ENCODE measurements around the gene GBF1. TPM values are rescaled to one million over a fixed set of nuclear protein-coding genes. Genes with fewer than 3 reads are reported as not detected.
A peak's percentile ranks its signal among the peaks of the same experiment; 100 is the strongest.

GBF1 gene
- total and polyA plus RNA-seq, 2 donors (not counting 1 experiment from before 2014, with no cell fraction given) = 20.8 to 39.3 TPM

- Mint-ChIP-seq H3K9me3 (ENCODE audit: insufficient read depth) (no peaks in the 10 kb centered on the region), H3K27me3 (peaks cover 19% of the 10 kb centered on the region), H3K4me3 (peak overlapping the region; percentile 94), H3K27ac (peak overlapping the region; percentile 38), H3K4me1 (peaks cover 53% of the 10 kb centered on the region)
- Histone ChIP-seq H3K4me1 (ENCODE audit: control insufficient read depth in 2 of 2, insufficient read depth in 2 of 2, low read length in 2 of 2) (peaks cover 45% of the 10 kb centered on the region in 2 donors), H3K9ac (ENCODE audit: low read length) (peak overlapping the region; percentile 86), H3K27ac (ENCODE audit: low read length in 2 of 2) (peak overlapping the region; percentile 86 to 90), H3K9me3 (ENCODE audit: control extremely low read depth in 1 of 3, control insufficient read depth in 2 of 3, insufficient read depth in 1 of 3, low read length in 2 of 3) (peaks cover 0 to 8% (median 0%) of the 10 kb centered on the region in 3 donors), H3K27me3 (replicated peaks in 1 of 4; ENCODE audit: control extremely low read depth in 1 of 4, control insufficient read depth in 3 of 4, insufficient read depth in 4 of 4, low read length in 3 of 4) (peaks cover 0 to 25% (median 21%) of the 10 kb centered on the region in 4 experiments), H3K4me3 (ENCODE audit: control extremely low read depth in 1 of 5, extremely low read depth in 1 of 5, insufficient read depth in 1 of 5, low read depth in 2 of 5, low read length in 4 of 5) (peak overlapping the region; percentile 80 to 99 (median 98)), H3K36me3 (replicated peaks in 1 of 2; ENCODE audit: control extremely low read depth in 1 of 2, control insufficient read depth in 1 of 2, extremely low read depth in 1 of 2, insufficient read depth in 2 of 2, low read length in 1 of 2) (peaks cover 0 to 6% of the 10 kb centered on the region in 2 experiments), H4K20me1 (ENCODE audit: control insufficient read depth, insufficient read depth, low read length, poor library complexity, severe bottlenecking) (peaks cover 46% of the 10 kb centered on the region), H3K4me2 (replicated peaks; ENCODE audit: low read depth, low read length, poor library complexity, severe bottlenecking) (peak overlapping the region; percentile 82), H3K79me2 (ENCODE audit: control insufficient read depth, insufficient read depth, low read length) (peaks cover 62% of the 10 kb centered on the region), H2AFZ (ENCODE audit: insufficient read depth, low read depth, low read length, poor library complexity, severe bottlenecking) (peak overlapping the region; percentile 91)
- ChIA-PET CTCF (interaction anchor here (1.2 to 4.5 kb wide), 3 partner anchors 15 to 338 kb away, joined by 4 to 46 read pairs (median 6); no protein-coding TSS in a partner anchor), POLR2A (interaction anchor here (0.5 to 1.3 kb wide), 4 partner anchors 15 to 216 kb away, joined by 3 to 16 read pairs (median 6); no protein-coding TSS in a partner anchor)
- intact Hi-C loops (cut with micrococcal nuclease) = loop anchor here (1.0 to 10.0 kb wide), 11 partner anchors 17 to 891 kb away; partner anchors contain the start of genes ARL3, BTRC, CUEDC2 and HPS6
- ATAC-seq (ENCODE audit: low read depth) = no peak
- DNase-seq = no peak
- no CpG with 5 or more reads among the region's 4 CpGs for WGBS (ENCODE audit: insufficient coverage)
- no peak for TF ChIP-seq EZH2 (IDR thresholded peaks at IDR 0.05; ENCODE audit: borderline replicate concordance, insufficient read depth, low read depth, low read length, poor library complexity, severe bottlenecking)
- no peak for TF ChIP-seq CTCF (IDR thresholded peaks at IDR 0.05)
These were observed 560 bp downstream of the GBF1 start for GRCh38 chr10:102245932-102246251.

- TF ChIP-seq EZH2 (IDR thresholded peaks at IDR 0.05; ENCODE audit: borderline replicate concordance, insufficient read depth, low read depth, low read length, poor library complexity, severe bottlenecking) (no peak), CTCF (IDR thresholded peaks at IDR 0.05) (no peak)
- no peaks in the 10 kb centered on the region for H3K9me3 Mint-ChIP-seq (ENCODE audit: insufficient read depth)
- peaks cover 66% of the 10 kb centered on the region for H3K79me2 ChIP-seq (ENCODE audit: control insufficient read depth, insufficient read depth, low read length)
- H3K4me2 ChIP-seq (replicated peaks; ENCODE audit: low read depth, low read length, poor library complexity, severe bottlenecking) = peak overlapping the region; percentile 82
- peaks cover 0 to 22% (median 17%) of the 10 kb centered on the region in 4 experiments for H3K27me3 ChIP-seq (replicated peaks in 1 of 4; ENCODE audit: control extremely low read depth in 1 of 4, control insufficient read depth in 3 of 4, insufficient read depth in 4 of 4, low read length in 3 of 4)
- H3K4me3 ChIP-seq (ENCODE audit: control extremely low read depth in 1 of 5, extremely low read depth in 1 of 5, insufficient read depth in 1 of 5, low read depth in 2 of 5, low read length in 4 of 5) = peak overlapping the region; percentile 80 to 99 (median 98)
- ChIA-PET CTCF (interaction anchor here (4.5 kb wide), 1 partner anchor 15 kb away, joined by 46 read pairs; no protein-coding TSS in a partner anchor), POLR2A (interaction anchor here (1.3 kb wide), 1 partner anchor 215 kb away, joined by 3 read pairs; no protein-coding TSS in a partner anchor)
- peaks cover 41% of the 10 kb centered on the region in 2 donors for H3K4me1 ChIP-seq (ENCODE audit: control insufficient read depth in 2 of 2, insufficient read depth in 2 of 2, low read length in 2 of 2)
- H3K4me1 Mint-ChIP-seq = peaks cover 51% of the 10 kb centered on the region
- H3K36me3 ChIP-seq (replicated peaks in 1 of 2; ENCODE audit: control extremely low read depth in 1 of 2, control insufficient read depth in 1 of 2, extremely low read depth in 1 of 2, insufficient read depth in 2 of 2, low read length in 1 of 2) = peaks cover 0 to 6% of the 10 kb centered on the region in 2 experiments
- peaks cover 46% of the 10 kb centered on the region for H4K20me1 ChIP-seq (ENCODE audit: control insufficient read depth, insufficient read depth, low read length, poor library complexity, severe bottlenecking)
- DNase-seq (no peak), ATAC-seq (ENCODE audit: low read depth) (no peak)
- peaks cover 16% of the 10 kb centered on the region for H3K27me3 Mint-ChIP-seq
- H3K9me3 ChIP-seq (ENCODE audit: control extremely low read depth in 1 of 3, control insufficient read depth in 2 of 3, insufficient read depth in 1 of 3, low read length in 2 of 3) = peaks cover 0 to 6% (median 0%) of the 10 kb centered on the region in 3 donors
- H3K27ac ChIP-seq (ENCODE audit: low read length in 2 of 2) = peak overlapping the region; percentile 86 to 90
- peak overlapping the region; percentile 94 for H3K4me3 Mint-ChIP-seq
- peak overlapping the region; percentile 86 for H3K9ac ChIP-seq (ENCODE audit: low read length)
- H3K27ac Mint-ChIP-seq = no peak overlapping the region
- peak overlapping the region; percentile 91 for H2AFZ ChIP-seq (ENCODE audit: insufficient read depth, low read depth, low read length, poor library complexity, severe bottlenecking)
- WGBS (ENCODE audit: insufficient coverage) = 73% methylated on average over 1 of the region's 3 CpGs
- intact Hi-C loops (cut with micrococcal nuclease) = loop anchor here (5.0 to 10.0 kb wide), 4 partner anchors 181 to 891 kb away; partner anchors contain the start of genes ARL3, BTRC, HPS6 and OGA
These were observed 929 bp downstream of the GBF1 start for GRCh38 chr10:102246261-102246660.
